ENCODE data around the gene AMDHD2. TPM values are rescaled to one million over a fixed set of nuclear protein-coding genes. Genes with fewer than 3 reads are reported as not detected.

The AMDHD2 gene
- total RNA-seq, 2 experiments from 2014 or later = 51.8 to 59.7 TPM

- ChIA-PET POLR2A (no interaction called here), CTCF (ENCODE audit: unreplicated experiment) (no interaction called here)
- Histone ChIP-seq H2AFZ (ENCODE audit: low read length) (no peak overlapping the region), H3K36me3 (ENCODE audit: insufficient read depth, low read length) (peaks cover 20% of the 10 kb centered on the region; the same call in 1 of the 2 replicates), H3K27ac (ENCODE audit: low read depth, low read length, poor library complexity, severe bottlenecking) (no peak overlapping the region), H3K9me3 (ENCODE audit: low read length) (no peaks in the 10 kb centered on the region), H3K4me2 (ENCODE audit: low read length) (no peak overlapping the region), H3K79me2 (ENCODE audit: insufficient read depth, low read depth, low read length) (no peaks in the 10 kb centered on the region), H3K4me3 (ENCODE audit: low read depth, low read length, poor library complexity, severe bottlenecking) (no peak overlapping the region), H4K20me1 (ENCODE audit: insufficient read depth, low read length) (no peaks in the 10 kb centered on the region), H3K9me2 (ENCODE audit: insufficient read depth, low read length) (no peaks in the 10 kb centered on the region), H3K4me1 (ENCODE audit: insufficient read depth, low read length, poor library complexity, severe bottlenecking) (peaks cover 6% of the 10 kb centered on the region)
- DNase-seq (ENCODE audit: low spot score) = peak; percentile 50
- no TSS peak for BruUV-seq (replicated peaks)
- no peak for TF ChIP-seq EZH2phosphoT487 (IDR thresholded peaks at IDR 0.05; ENCODE audit: borderline replicate concordance, low read depth, low read length)
- TF ChIP-seq CTCF (conservative IDR thresholded peaks at IDR 0.05; ENCODE audit: low read length) = peak; percentile 31; the same call in 1 of the 2 replicates
- intact Hi-C loops (cut with micrococcal nuclease; ENCODE audit: unreplicated experiment) = loop anchor here (5.0 kb wide), 1 partner anchor 150 kb away; no protein-coding TSS in a partner anchor
These were observed 33.3 kb upstream of the AMDHD2 start for GRCh38 chr16:2486645-2487516.

GRCh38 chr16:2487517-2487842, 32.7 kb upstream of the AMDHD2 start:
- Histone ChIP-seq H3K79me2 (ENCODE audit: insufficient read depth, low read depth, low read length) (no peaks in the 10 kb centered on the region), H3K36me3 (ENCODE audit: insufficient read depth, low read length) (peaks cover 20% of the 10 kb centered on the region; the same call in 1 of the 2 replicates), H2AFZ (ENCODE audit: low read length) (no peak overlapping the region), H3K9me3 (ENCODE audit: low read length) (no peaks in the 10 kb centered on the region), H3K4me2 (ENCODE audit: low read length) (no peak overlapping the region), H3K4me3 (ENCODE audit: low read depth, low read length, poor library complexity, severe bottlenecking) (no peak overlapping the region), H4K20me1 (ENCODE audit: insufficient read depth, low read length) (no peaks in the 10 kb centered on the region), H3K9me2 (ENCODE audit: insufficient read depth, low read length) (no peaks in the 10 kb centered on the region), H3K27ac (ENCODE audit: low read depth, low read length, poor library complexity, severe bottlenecking) (no peak overlapping the region), H3K4me1 (ENCODE audit: insufficient read depth, low read length, poor library complexity, severe bottlenecking) (peaks cover 6% of the 10 kb centered on the region)
- TF ChIP-seq EZH2phosphoT487 (IDR thresholded peaks at IDR 0.05; ENCODE audit: borderline replicate concordance, low read depth, low read length) (no peak), CTCF (conservative IDR thresholded peaks at IDR 0.05; ENCODE audit: low read length) (no peak; the same call in 1 of the 2 replicates)
- intact Hi-C loops (cut with micrococcal nuclease; ENCODE audit: unreplicated experiment) = loop anchor here (5.0 kb wide), 1 partner anchor 150 kb away; no protein-coding TSS in a partner anchor
- POLR2A ChIA-PET = interaction anchor here (0.6 kb wide), 1 partner anchor 127 kb away, joined by 6 read pairs; no protein-coding TSS in a partner anchor
- no TSS peak for BruUV-seq (replicated peaks)
- no peak for DNase-seq (ENCODE audit: low spot score)
- CTCF ChIA-PET (ENCODE audit: unreplicated experiment) = no interaction called here
